Kidney epithelial cell (primary cell): ENCODE data around the gene ZNF74. TPM values are rescaled to one million over a fixed set of nuclear protein-coding genes. Genes with fewer than 3 reads are reported as not detected.
"Not testable (repeated sequence)": the region's sequence is repeated elsewhere in the genome, so short reads cannot be mapped to it uniquely, and the experiment has no call there.

Experiments
- DNase-seq: peaks from one replicate; pipeline ENCODE4 v3.0.0-alpha.2; 2010; ENCODE audit warnings: low read depth
- H3K27me3 ChIP-seq: 2 replicates; pipeline ENCODE4 v1.6.0; 2011; ENCODE audit warnings: low read length; ENCODE audit not compliant: control insufficient read depth, insufficient read depth
- H3K36me3 ChIP-seq: 2 replicates; pipeline ENCODE4 v1.5.1; 2011; ENCODE audit warnings: low read length; ENCODE audit not compliant: control insufficient read depth, insufficient read depth
- H3K4me3 ChIP-seq: 2 replicates; pipeline ENCODE4 v1.5.1; 2011; ENCODE audit warnings: low read depth, mild to moderate bottlenecking, control low read depth, low read length
- total RNA-seq: library from RNA; depleted of rRNA; stranded (reverse); fragments of >200 nt; gene quantifications from 2 replicates; pipeline ENCODE4 v1.2.3, GENCODE V29; 2015
- TF ChIP-seq, protein P1 (sequence below): IDR thresholded peaks from 2 replicates; pipeline ENCODE4 v1.5.1; 2011; ENCODE audit warnings: mild to moderate bottlenecking, moderate library complexity, low read length, control low read depth, inconsistent platforms; ENCODE audit not compliant: insufficient read depth, poor library complexity, severe bottlenecking

ZNF74 gene
- 23.5 TPM in 2 replicates for total RNA-seq

GRCh38 chr22:20393705-20394476 lies at the start of gene ZNF74:
TSS of gene ZNF74 (plus strand) at chr22:20394151. CDS start at chr22:20394629, 478 bp downstream.
- Histone ChIP-seq H3K27me3 (no peaks in the 10 kb centered on the region), H3K36me3 (no peaks in the 10 kb centered on the region), H3K4me3 (peak within 1 kb of the TSS; percentile 84)
- TF ChIP-seq, protein P1, sequence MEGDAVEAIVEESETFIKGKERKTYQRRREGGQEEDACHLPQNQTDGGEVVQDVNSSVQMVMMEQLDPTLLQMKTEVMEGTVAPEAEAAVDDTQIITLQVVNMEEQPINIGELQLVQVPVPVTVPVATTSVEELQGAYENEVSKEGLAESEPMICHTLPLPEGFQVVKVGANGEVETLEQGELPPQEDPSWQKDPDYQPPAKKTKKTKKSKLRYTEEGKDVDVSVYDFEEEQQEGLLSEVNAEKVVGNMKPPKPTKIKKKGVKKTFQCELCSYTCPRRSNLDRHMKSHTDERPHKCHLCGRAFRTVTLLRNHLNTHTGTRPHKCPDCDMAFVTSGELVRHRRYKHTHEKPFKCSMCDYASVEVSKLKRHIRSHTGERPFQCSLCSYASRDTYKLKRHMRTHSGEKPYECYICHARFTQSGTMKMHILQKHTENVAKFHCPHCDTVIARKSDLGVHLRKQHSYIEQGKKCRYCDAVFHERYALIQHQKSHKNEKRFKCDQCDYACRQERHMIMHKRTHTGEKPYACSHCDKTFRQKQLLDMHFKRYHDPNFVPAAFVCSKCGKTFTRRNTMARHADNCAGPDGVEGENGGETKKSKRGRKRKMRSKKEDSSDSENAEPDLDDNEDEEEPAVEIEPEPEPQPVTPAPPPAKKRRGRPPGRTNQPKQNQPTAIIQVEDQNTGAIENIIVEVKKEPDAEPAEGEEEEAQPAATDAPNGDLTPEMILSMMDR = no peak
- peak; percentile 71 for DNase-seq

- H3K36me3 ChIP-seq, H3K4me3 ChIP-seq, DNase-seq, H3K27me3 ChIP-seq: not testable (repeated sequence)
These were observed 47.4 kb upstream of the ZNF74 start for GRCh38 chr22:20346553-20346952.

- not testable (repeated sequence) for DNase-seq, H3K4me3 ChIP-seq, H3K36me3 ChIP-seq, H3K27me3 ChIP-seq
These were observed 41.4 kb upstream of the ZNF74 start for GRCh38 chr22:20352536-20352935.

DNA sequence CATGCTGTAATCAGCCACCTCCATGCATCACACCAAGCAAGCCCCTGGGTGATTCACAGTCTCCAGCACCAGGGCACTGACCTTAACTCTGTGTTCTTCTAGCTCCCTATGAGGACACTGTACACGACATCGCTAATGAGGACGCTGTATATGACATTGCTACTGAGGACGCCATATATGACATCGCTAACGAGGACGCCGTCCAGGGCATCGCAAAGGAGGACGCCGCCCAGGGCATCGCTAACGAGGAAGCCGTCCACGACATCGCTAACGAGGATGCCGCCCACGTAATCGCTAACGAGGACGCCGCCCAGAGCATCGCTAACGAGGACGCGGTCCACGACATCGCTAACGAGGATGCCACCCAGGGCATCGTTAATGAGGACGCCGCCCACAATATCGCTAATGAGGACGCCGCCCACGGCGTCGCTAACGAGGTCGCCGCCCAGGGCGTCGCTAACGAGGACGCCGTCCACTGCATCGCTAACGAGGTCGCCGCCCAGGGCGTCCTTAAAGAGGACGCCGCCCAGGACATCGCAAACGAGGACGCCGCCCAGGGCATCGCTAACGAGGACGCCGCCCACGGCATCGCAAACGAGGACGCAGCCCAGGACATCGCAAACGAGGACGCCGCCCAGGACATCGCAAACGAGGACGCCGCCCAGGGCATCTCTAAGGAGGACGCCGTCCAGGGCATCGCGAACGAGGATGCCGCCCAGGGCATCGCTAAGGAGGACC lies 39.5 kb upstream of the ZNF74 start:
- TF ChIP-seq, protein P1 = no peak
- H3K4me3 ChIP-seq = no peak overlapping the region
- H3K27me3 ChIP-seq = no peaks in the 10 kb centered on the region
- H3K36me3 ChIP-seq = no peaks in the 10 kb centered on the region
- no peak for DNase-seq

DNA sequence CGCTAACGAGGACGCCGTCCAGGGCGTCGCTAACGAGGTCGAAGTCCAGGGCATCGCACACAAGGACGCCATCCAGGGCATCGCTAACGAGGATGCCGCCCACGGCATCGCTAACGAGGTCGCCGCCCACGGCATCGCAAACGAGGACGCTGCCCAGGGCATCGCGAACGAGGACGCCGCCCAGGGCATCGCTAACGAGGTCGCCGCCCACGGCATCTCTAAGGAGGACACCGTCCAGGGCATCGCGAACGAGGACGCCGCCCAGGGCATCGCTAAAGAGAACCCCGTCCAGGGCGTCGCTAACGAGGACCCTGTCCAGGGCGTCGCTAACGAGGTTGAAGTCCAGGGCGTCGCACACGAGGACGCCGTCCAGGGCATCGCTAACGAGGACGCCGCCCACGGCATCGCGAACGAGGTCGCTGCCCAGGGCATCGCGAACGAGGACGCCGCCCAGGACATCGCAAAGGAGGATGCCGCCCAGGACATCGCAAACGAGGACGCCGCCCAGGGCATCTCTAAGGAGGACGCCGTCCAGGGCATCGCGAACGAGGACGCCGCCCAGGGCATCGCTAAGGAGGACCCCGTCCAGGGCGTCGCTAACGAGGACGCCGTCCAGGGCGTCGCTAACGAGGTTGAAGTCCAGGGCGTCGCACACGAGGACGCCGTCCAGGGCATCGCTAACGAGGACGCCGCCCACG lies 37.9 kb upstream of the ZNF74 start:
- not testable (repeated sequence) for H3K36me3 ChIP-seq, H3K27me3 ChIP-seq, DNase-seq, H3K4me3 ChIP-seq

GRCh38 chr22:20356906-20357305 lies 37.0 kb upstream of the ZNF74 start:
- not testable (repeated sequence) for H3K4me3 ChIP-seq, DNase-seq, H3K27me3 ChIP-seq, H3K36me3 ChIP-seq

GRCh38 chr22:20357967-20358366 lies 36.0 kb upstream of the ZNF74 start:
- H3K27me3 ChIP-seq, H3K4me3 ChIP-seq, H3K36me3 ChIP-seq, DNase-seq: not testable (repeated sequence)

DNA sequence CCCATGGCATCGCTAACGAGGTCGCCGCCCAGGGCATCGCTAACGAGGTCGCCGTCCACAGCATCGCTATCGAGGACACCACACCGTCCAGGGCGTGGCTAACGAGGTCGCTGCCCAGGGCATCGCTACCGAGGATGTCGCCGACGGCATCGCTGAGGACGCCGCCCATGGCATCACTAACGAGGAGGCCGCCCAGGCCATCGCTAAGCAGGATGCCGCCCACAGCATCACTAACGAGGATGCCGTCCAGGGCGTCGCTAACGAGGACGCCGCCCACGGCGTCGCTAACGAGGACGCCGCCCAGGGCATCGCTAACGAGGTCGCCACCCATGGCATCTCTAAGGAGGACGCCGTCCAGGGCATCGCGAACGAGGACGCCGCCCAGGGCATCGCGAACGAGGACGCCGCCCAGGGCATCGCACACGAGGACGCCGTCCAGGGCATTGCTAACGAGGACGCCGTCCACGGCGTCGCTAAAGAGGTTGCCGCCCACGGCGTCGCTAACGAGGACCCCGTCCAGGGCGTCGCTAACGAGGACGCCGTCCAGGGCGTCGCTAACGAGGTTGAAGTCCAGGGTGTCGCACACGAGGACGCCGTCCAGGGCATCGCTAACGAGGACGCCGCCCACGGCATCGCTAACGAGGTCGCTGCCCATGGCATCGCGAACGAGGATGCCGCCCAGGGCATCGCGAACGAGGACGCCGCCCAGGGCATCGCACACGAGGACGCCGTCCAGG lies 35.3 kb upstream of the ZNF74 start:
- DNase-seq, H3K27me3 ChIP-seq, H3K36me3 ChIP-seq, H3K4me3 ChIP-seq: not testable (repeated sequence)

- DNase-seq = not testable (repeated sequence)
These were observed 33.7 kb upstream of the ZNF74 start for GRCh38 chr22:20360261-20360660.

DNA sequence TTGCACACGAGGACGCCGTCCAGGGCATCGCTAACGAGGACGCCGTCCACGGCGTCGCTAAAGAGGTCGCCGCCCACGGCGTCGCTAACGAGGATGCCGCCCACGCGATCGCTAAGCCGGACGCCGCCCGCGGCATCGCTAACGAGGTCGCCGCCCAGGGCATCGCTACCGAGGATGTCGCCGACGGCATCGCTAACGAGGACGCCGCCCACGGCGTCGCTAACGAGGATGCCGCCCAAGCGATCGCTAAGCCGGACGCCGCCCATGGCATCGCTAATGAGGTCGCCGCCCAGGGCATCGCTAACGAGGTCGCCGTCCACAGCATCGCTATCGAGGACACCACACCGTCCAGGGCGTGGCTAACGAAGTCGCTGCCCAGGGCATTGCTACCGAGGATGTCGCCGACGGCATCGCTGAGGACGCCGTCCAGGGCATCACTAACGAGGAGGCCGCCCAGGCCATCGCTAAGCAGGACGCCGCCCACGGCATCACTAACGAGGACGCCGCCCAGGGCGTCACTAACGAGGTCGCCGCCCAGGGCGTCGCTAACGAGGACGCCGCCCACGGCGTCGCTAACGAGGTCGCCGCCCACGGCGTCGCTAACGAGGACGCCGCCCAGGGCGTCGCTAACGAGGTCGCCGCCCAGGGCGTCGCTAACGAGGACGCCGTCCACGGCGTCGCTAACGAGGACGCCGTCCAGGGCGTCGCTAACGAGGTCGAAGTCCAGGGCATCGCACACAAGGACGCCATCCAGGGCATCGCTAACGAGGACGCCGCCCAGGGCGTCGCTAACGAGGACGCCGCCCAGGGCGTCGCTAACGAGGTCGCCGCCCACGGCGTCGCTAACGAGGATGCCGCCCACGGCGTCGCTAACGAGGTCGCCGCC lies 32.8 kb upstream of the ZNF74 start:
- H3K36me3 ChIP-seq, H3K4me3 ChIP-seq, DNase-seq, H3K27me3 ChIP-seq: not testable (repeated sequence)

More at GRCh38 chr22:20360261-20360660, 33.7 kb upstream of the ZNF74 start:
- H3K27me3 ChIP-seq, H3K4me3 ChIP-seq, H3K36me3 ChIP-seq: not testable (repeated sequence)

GRCh38 chr22:20361752-20362229 lies 32.2 kb upstream of the ZNF74 start:
- H3K36me3 ChIP-seq, DNase-seq, H3K4me3 ChIP-seq, H3K27me3 ChIP-seq: not testable (repeated sequence)
